CD4-positive, alpha-beta T cell treated with Interleukin-1 beta for 1 hour (primary cell): ENCODE data around the gene THAP12.
A peak's percentile ranks its signal among the peaks of the same experiment; 100 is the strongest.
"Not testable (repeated sequence)": the region's sequence is repeated elsewhere in the genome, so short reads cannot be mapped to it uniquely, and the experiment has no call there.

ENCODE experiments used
- DNase-seq, 2 donors: peaks; one replicate each; pipeline ENCODE4 v3.0.0-alpha.2; 2020 to 2022

The THAP12 gene

GRCh38 chr11:76323804-76324203 lies 57.1 kb downstream of the THAP12 start:
- no peak for DNase-seq

GRCh38 chr11:76323375-76323774 lies 57.6 kb downstream of the THAP12 start:
- not testable (repeated sequence) for DNase-seq

GRCh38 chr11:76322942-76323341 lies 58.0 kb downstream of the THAP12 start:
- DNase-seq = no peak

GRCh38 chr11:76322540-76322939 lies 58.4 kb downstream of the THAP12 start:
- no peak for DNase-seq

- no peak for DNase-seq
These were observed 59.0 kb downstream of the THAP12 start for GRCh38 chr11:76321820-76322524.

GRCh38 chr11:76321340-76321739 lies 59.6 kb downstream of the THAP12 start:
- DNase-seq = no peak

GRCh38 chr11:76320929-76321328 lies 60.0 kb downstream of the THAP12 start:
- no peak for DNase-seq

- DNase-seq = not testable (repeated sequence)
These were observed 61.1 kb downstream of the THAP12 start for GRCh38 chr11:76319798-76320197.

- DNase-seq = peak; percentile 81 to 83
These were observed 62.1 kb downstream of the THAP12 start for GRCh38 chr11:76318744-76319384.

GRCh38 chr11:76317296-76317695 lies 63.6 kb downstream of the THAP12 start:
- DNase-seq = no peak

GRCh38 chr11:76316726-76317125 lies 64.2 kb downstream of the THAP12 start:
- DNase-seq = no peak

- DNase-seq = no peak
These were observed 65.6 kb downstream of the THAP12 start for GRCh38 chr11:76315182-76315853.

- DNase-seq = no peak
These were observed 66.2 kb downstream of the THAP12 start for GRCh38 chr11:76314741-76315090.

GRCh38 chr11:76313913-76314740 lies 66.8 kb downstream of the THAP12 start:
- DNase-seq = no peak

- no peak for DNase-seq
These were observed 67.7 kb downstream of the THAP12 start for GRCh38 chr11:76313271-76313670.

GRCh38 chr11:76310832-76311595 lies 69.9 kb downstream of the THAP12 start:
- DNase-seq = no peak

- DNase-seq = no peak
These were observed 72.8 kb downstream of the THAP12 start for GRCh38 chr11:76307978-76308747.

- no peak for DNase-seq
These were observed 73.5 kb downstream of the THAP12 start for GRCh38 chr11:76307396-76307795.

- no peak for DNase-seq
These were observed 77.5 kb downstream of the THAP12 start for GRCh38 chr11:76303399-76303798.

GRCh38 chr11:76302996-76303395 lies 77.9 kb downstream of the THAP12 start:
- no peak for DNase-seq
